GM21576 (cell line): ENCODE measurements around the gene SACS.
"Not testable (repeated sequence)": the region's sequence is repeated elsewhere in the genome, so short reads cannot be mapped to it uniquely, and the experiment has no call there.

ENCODE experiments used
- ATAC-seq: cut with Tn5 transposase; IDR thresholded peaks from one replicate; pipeline ENCODE4 v1.9.1; 2021; ENCODE audit warnings: mild to moderate bottlenecking, moderate library complexity; ENCODE audit not compliant: unreplicated experiment

The SACS gene

GRCh38 chr13:23320926-23321534, 112.5 kb downstream of the SACS start:
- no peak for ATAC-seq

DNA sequence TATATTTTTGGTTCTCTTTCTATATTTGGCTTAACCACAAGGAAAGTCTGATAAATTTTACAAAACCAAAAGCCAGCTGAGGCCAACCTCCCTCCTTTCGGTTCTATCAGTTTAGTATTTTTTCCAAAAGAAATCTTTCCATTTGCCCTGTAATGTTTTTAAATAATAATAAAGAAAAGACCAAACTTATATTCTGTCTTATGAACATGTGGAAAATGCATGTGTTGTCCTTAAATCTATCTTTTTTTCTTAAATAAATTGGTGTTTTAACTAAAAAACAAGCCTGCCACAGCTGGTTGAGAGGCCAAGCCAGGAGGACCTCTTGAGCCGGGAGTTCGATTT, 113.6 kb downstream of the SACS start:
- no peak for ATAC-seq

DNA sequence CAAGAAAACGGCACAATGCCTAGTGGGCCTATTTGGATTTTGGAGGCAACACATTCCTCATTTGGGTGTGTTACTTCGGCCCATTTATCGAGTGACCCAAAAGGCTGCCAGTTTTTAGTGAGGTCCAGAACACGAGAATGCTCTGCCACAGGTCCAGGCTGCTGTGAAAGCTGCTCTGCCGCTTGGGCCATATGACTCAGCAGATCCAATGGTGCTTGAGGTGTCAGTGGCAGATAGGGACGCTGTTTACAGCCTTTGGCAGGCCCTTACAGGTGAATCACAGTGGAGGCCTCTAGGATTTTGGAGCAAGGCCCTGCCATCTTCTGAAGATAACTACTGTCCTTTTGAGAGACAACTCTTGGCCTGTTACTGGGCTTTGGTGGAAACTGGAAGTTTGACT, 118.7 kb downstream of the SACS start:
- ATAC-seq = not testable (repeated sequence)

- no peak for ATAC-seq
Observed at GRCh38 chr13:23292586-23292985, 140.9 kb downstream of the SACS start.

GRCh38 chr13:23289917-23290357, 143.6 kb downstream of the SACS start:
- ATAC-seq = no peak

- ATAC-seq = no peak
Observed at GRCh38 chr13:23288995-23289394, 144.5 kb downstream of the SACS start.

- ATAC-seq = no peak
Observed at GRCh38 chr13:23288564-23288963, 144.9 kb downstream of the SACS start.

DNA sequence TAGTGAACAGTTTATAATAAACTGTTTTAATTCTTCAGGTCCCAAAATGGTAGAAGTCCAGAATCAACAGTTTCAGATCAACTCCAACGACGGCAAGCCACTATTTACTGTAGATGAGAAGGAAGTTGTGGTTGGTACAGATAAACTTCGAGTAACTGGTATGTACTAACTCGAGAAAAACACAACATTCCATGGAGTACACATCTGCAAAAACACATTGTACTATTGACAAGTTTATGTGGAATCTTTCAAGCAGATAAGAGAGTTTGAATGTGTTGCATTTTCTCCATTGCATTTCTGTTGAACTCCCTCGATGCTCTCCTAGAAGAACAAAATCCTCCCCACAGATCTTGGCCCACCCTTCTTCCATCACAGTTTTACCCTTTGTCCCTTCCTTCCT, 154.2 kb downstream of the SACS start:
- ATAC-seq = no peak
